H1 (cell line): ENCODE data around the gene GPC1. TPM values are rescaled to one million over a fixed set of nuclear protein-coding genes. Genes with fewer than 3 reads are reported as not detected.

ENCODE experiments used
- ATF2 ChIP-seq: IDR thresholded peaks from 2 replicates; pipeline ENCODE4 v1.6.1; 2012; ENCODE audit warnings: low read length, inconsistent platforms
- SIX5 ChIP-seq: IDR thresholded peaks from 2 replicates; pipeline ENCODE4 v1.6.1; 2011; ENCODE audit warnings: mild to moderate bottlenecking, low read depth, low read length
- TCF12 ChIP-seq: IDR thresholded peaks from 2 replicates; pipeline ENCODE4 v1.6.1; 2011; ENCODE audit warnings: low read depth, mild to moderate bottlenecking, low read length
- polyA plus RNA-seq, 7 experiments: library from polyadenylated mRNA; depleted of rRNA in 3 of 7; stranded (reverse) in 5 of 7; unstranded in 2 of 7; fragments of >200 nt in 5 of 7; fragments of 200-250 nt in 2 of 7; gene quantifications; 1 replicate in 5 of 7; 2 replicates in 1 of 7; 4 replicates in 1 of 7; pipeline versions ENCODE4 v1.2.1 to v1.2.3, GENCODE V29; 2011 to 2013; ENCODE audit warnings: missing spikeins in 2 of 7, mixed read lengths in 2 of 7
- total RNA-seq: library from RNA; stranded (reverse); fragmentation: NEBNext Ultra II Directional; extraction: Animal tissue kit (Norgen Biotek cat#: 25700); gene quantifications from 2 replicates; pipeline ENCODE4 v1.2.1, GENCODE V29; 2021

The GPC1 gene
- total and polyA plus RNA-seq, 2 of the 8 experiments (the other 6 are each of a cell fraction or from before 2014, with no cell fraction given), result 21.9 to 28.3 TPM

- TF ChIP-seq ATF2 (no peak), SIX5 (no peak), TCF12 (no peak)
These were observed 23.1 kb upstream of the GPC1 start (continued) for GRCh38 chr2:240412211-240412861.
